K562 (cell line): ENCODE data around the gene STOM. TPM values are rescaled to one million over a fixed set of nuclear protein-coding genes. Genes with fewer than 3 reads are reported as not detected.
A peak's percentile ranks its signal among the peaks of the same experiment; 100 is the strongest.

Source experiments
- BRF1 ChIP-seq: IDR thresholded peaks from 3 replicates; pipeline ENCODE4 v1.6.1; 2011; ENCODE audit warnings: borderline replicate concordance, mild to moderate bottlenecking; ENCODE audit not compliant: insufficient read length; ENCODE audit errors: extremely low read depth
- CCNT2 ChIP-seq: IDR thresholded peaks from 2 replicates; pipeline ENCODE4 v1.6.1; 2011; ENCODE audit warnings: borderline replicate concordance, low read depth, mild to moderate bottlenecking, moderate library complexity, mixed read lengths, low read length; ENCODE audit not compliant: insufficient read length; ENCODE audit errors: extremely low read depth
- CEBPG ChIP-seq, 3 experiments: fragments of 200-800 bp in 1 of 3; sonication (Bioruptor generic) in 1 of 3; sonication (generic) in 1 of 3; formaldehyde crosslinking in 1 of 3; IDR thresholded peaks in 2 of 3; conservative IDR thresholded peaks in 1 of 3; 2 replicates each; pipeline versions ENCODE4 v1.6.1 to v1.8.0; 2016 to 2022; ENCODE audit warnings: missing compliant biosample characterization in 2 of 3, missing genetic modification characterization in 2 of 3, mild to moderate bottlenecking in 1 of 3, missing genetic modification reagents in 1 of 3
- FOXP1 ChIP-seq: sonication (generic); formaldehyde crosslinking; IDR thresholded peaks from 2 replicates; pipeline ENCODE4 v1.8.0; 2022; ENCODE audit warnings: mild to moderate bottlenecking, missing genetic modification reagents
- HOXB6 ChIP-seq: fragments of 250-450 bp; sonication (Bioruptor Pico); IDR thresholded peaks from 2 replicates; pipeline ENCODE4 v1.5.1; 2022; ENCODE audit warnings: mild to moderate bottlenecking, borderline replicate concordance
- ILF3 ChIP-seq: fragments of 450-650 bp; IDR thresholded peaks from 2 replicates; pipeline ENCODE4 v1.6.1; 2018; ENCODE audit warnings: antibody characterized with exemption, mild to moderate bottlenecking, moderate library complexity, borderline replicate concordance
- KLF10 ChIP-seq: fragments of 250-450 bp; sonication (Bioruptor Pico); IDR thresholded peaks from 2 replicates; pipeline ENCODE4 v1.6.1; 2021; ENCODE audit warnings: matching md5 sums
- MED1 ChIP-seq: sonication (generic); formaldehyde crosslinking; IDR thresholded peaks from 2 replicates; pipeline ENCODE4 v1.8.1; 2023; ENCODE audit warnings: missing genetic modification reagents, borderline replicate concordance
- MEF2D ChIP-seq: conservative IDR thresholded peaks from 2 replicates; pipeline ENCODE4 v1.6.1; 2016; ENCODE audit warnings: low read depth, missing genetic modification characterization, missing compliant biosample characterization
- RCOR1 ChIP-seq, 2 experiments: IDR thresholded peaks; 2 replicates each; pipeline ENCODE4 v1.6.1; 2012; ENCODE audit warnings: low read depth in 2 of 2, low read length in 2 of 2, borderline replicate concordance in 1 of 2, improper control_type of control experiment in 1 of 2
- RHOXF2B ChIP-seq: fragments of 250-450 bp; sonication (Bioruptor Pico); conservative IDR thresholded peaks from 2 replicates; pipeline ENCODE4 v1.5.1; 2021
- SRSF1 ChIP-seq: fragments of 200-400 bp; formaldehyde crosslinking; IDR thresholded peaks from 2 replicates; pipeline ENCODE4 v1.6.1; 2017; ENCODE audit warnings: mild to moderate bottlenecking, low read depth, low read length, moderate library complexity
- U2AF1 ChIP-seq: fragments of 200-400 bp; formaldehyde crosslinking; optimal IDR thresholded peaks from 2 replicates; pipeline ENCODE3; 2017; ENCODE audit warnings: mild to moderate bottlenecking, low read depth, low read length, moderate library complexity
- ZBTB8A ChIP-seq: fragments of 450-650 bp; IDR thresholded peaks from 2 replicates; pipeline ENCODE4 v1.6.1; 2018; ENCODE audit warnings: mild to moderate bottlenecking, moderate library complexity; ENCODE audit not compliant: partially characterized antibody
- ZNF146 ChIP-seq: IDR thresholded peaks from one replicate; pipeline ENCODE4 v1.6.1; 2018; ENCODE audit warnings: missing compliant biosample characterization; ENCODE audit not compliant: unreplicated experiment
- ZNF263 ChIP-seq: sonication (generic); formaldehyde crosslinking; IDR thresholded peaks from 2 replicates; pipeline ENCODE4 v1.8.0; 2022; ENCODE audit warnings: mild to moderate bottlenecking, missing genetic modification reagents, borderline replicate concordance
- polyA plus RNA-seq, 8 experiments: library from polyadenylated mRNA; depleted of rRNA in 4 of 8; stranded (reverse) in 5 of 8; unstranded in 3 of 8; fragments of >200 nt; fragmentation: Nextera tagmentation in 2 of 8; fragmentation: Illumina TruSeq in 1 of 8; extraction: Ambion mirVana in 2 of 8; extraction: Trizol in 1 of 8; gene quantifications; 2 replicates each; pipeline versions ENCODE4 v1.2.1 to v1.2.3, GENCODE V29; 2011 to 2014; ENCODE audit warnings: inconsistent platforms in 1 of 8, missing spikeins in 1 of 8
- total RNA-seq, 7 experiments: library from RNA; depleted of rRNA in 6 of 7; stranded (reverse); fragments of >200 nt in 6 of 7; fragmentation: Illumina TruSeq in 2 of 7; extraction: Trizol in 2 of 7; gene quantifications; 2 replicates each; pipeline versions ENCODE4 v1.2.1 to v1.2.3, GENCODE V29; 2011 to 2021; ENCODE audit warnings: low replicate concordance in 1 of 7
- TF ChIP-seq, protein P1 (sequence below): fragments of 250-450 bp; sonication (Bioruptor Pico); IDR thresholded peaks from 2 replicates; pipeline ENCODE4 v1.5.0; 2020; ENCODE audit warnings: mild to moderate bottlenecking
- TF ChIP-seq, protein P2 (sequence below): fragments of 250-450 bp; sonication (Bioruptor Pico); IDR thresholded peaks from 2 replicates; pipeline ENCODE4 v1.8.0; 2022; ENCODE audit warnings: inconsistent platforms, mild to moderate bottlenecking, moderate library complexity, borderline replicate concordance
- TF ChIP-seq, protein P3 (sequence below): sonication (generic); formaldehyde crosslinking; IDR thresholded peaks from 2 replicates; pipeline ENCODE4 v1.4.0; 2020; ENCODE audit warnings: mild to moderate bottlenecking, missing genetic modification reagents
- TF ChIP-seq, protein P4 (sequence below): sonication (generic); formaldehyde crosslinking; IDR thresholded peaks from 2 replicates; pipeline ENCODE4 v1.8.0; 2022; ENCODE audit warnings: mild to moderate bottlenecking, missing genetic modification reagents, borderline replicate concordance

STOM gene
- total and polyA plus RNA-seq, 9 of the 15 experiments (the other 6 are each of a cell fraction or from before 2014, with no cell fraction given): 23.2 to 140 (median 43.9) TPM

DNA sequence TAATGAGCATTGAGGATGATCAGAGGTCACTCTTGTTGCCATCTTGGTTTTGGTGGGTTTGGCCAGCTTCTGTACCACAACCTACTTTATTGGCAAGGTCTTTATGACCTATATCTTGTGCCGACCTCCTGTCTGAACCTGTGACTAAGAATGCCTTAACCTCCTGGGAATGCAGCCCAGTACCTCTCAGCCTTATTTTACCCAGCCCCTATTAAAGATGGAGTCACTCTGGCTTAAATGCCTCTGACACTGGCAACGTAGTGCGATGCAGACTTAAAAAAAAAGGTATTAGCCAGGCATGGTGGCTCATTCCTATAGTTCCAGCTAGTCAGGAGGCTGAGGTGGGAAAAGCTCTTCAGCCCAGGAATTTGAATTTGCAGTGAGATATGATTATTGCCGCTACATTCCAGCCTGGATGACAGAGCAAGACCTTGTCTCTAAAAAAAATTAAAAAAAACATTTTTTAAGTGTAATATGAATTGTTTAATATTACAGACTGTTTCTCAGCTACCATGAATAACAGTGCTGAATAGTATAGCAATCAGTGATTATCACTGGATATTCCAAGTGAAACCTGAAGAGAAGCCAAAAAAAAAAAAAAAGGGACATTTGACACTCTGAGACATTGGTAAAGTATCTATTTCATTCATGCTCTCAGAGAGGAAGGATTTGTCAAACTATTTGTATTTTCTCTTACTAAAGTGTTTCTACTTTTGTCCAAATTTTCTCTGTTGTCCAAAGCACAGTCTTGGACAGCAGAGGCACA lies 18.3 kb upstream of the STOM start (continued):
- TF ChIP-seq, protein P1, sequence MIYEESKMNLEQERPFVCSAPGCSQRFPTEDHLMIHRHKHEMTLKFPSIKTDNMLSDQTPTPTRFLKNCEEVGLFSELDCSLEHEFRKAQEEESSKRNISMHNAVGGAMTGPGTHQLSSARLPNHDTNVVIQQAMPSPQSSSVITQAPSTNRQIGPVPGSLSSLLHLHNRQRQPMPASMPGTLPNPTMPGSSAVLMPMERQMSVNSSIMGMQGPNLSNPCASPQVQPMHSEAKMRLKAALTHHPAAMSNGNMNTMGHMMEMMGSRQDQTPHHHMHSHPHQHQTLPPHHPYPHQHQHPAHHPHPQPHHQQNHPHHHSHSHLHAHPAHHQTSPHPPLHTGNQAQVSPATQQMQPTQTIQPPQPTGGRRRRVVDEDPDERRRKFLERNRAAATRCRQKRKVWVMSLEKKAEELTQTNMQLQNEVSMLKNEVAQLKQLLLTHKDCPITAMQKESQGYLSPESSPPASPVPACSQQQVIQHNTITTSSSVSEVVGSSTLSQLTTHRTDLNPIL (CRISPR knock-in tag): no peak
- no peak for TF ChIP-seq CCNT2
- no peak for TF ChIP-seq ZBTB8A
- TF ChIP-seq, protein P2, sequence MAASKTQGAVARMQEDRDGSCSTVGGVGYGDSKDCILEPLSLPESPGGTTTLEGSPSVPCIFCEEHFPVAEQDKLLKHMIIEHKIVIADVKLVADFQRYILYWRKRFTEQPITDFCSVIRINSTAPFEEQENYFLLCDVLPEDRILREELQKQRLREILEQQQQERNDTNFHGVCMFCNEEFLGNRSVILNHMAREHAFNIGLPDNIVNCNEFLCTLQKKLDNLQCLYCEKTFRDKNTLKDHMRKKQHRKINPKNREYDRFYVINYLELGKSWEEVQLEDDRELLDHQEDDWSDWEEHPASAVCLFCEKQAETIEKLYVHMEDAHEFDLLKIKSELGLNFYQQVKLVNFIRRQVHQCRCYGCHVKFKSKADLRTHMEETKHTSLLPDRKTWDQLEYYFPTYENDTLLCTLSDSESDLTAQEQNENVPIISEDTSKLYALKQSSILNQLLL (CRISPR knock-in tag): no peak
- TF ChIP-seq ZNF263 (CRISPR knock-in tag): no peak
- no peak for TF ChIP-seq U2AF1
- TF ChIP-seq HOXB6 (CRISPR knock-in tag): no peak
- no peak for TF ChIP-seq KLF10 (CRISPR knock-in tag)
- no peak for TF ChIP-seq FOXP1 (CRISPR knock-in tag)
- TF ChIP-seq, protein P3, sequence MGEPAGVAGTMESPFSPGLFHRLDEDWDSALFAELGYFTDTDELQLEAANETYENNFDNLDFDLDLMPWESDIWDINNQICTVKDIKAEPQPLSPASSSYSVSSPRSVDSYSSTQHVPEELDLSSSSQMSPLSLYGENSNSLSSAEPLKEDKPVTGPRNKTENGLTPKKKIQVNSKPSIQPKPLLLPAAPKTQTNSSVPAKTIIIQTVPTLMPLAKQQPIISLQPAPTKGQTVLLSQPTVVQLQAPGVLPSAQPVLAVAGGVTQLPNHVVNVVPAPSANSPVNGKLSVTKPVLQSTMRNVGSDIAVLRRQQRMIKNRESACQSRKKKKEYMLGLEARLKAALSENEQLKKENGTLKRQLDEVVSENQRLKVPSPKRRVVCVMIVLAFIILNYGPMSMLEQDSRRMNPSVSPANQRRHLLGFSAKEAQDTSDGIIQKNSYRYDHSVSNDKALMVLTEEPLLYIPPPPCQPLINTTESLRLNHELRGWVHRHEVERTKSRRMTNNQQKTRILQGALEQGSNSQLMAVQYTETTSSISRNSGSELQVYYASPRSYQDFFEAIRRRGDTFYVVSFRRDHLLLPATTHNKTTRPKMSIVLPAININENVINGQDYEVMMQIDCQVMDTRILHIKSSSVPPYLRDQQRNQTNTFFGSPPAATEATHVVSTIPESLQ (CRISPR knock-in tag): no peak
- no peak for TF ChIP-seq CEBPG (CRISPR knock-in tag; IDR thresholded peaks at IDR 0.05)
- no peak for TF ChIP-seq CEBPG (tag; conservative IDR thresholded peaks at IDR 0.05 in 1 of 2, IDR thresholded peaks at IDR 0.05 in 1 of 2)
- TF ChIP-seq BRF1: no peak
- peak; percentile 77 for TF ChIP-seq MEF2D (tag)
- TF ChIP-seq ZNF146: no peak
- TF ChIP-seq, protein P4, sequence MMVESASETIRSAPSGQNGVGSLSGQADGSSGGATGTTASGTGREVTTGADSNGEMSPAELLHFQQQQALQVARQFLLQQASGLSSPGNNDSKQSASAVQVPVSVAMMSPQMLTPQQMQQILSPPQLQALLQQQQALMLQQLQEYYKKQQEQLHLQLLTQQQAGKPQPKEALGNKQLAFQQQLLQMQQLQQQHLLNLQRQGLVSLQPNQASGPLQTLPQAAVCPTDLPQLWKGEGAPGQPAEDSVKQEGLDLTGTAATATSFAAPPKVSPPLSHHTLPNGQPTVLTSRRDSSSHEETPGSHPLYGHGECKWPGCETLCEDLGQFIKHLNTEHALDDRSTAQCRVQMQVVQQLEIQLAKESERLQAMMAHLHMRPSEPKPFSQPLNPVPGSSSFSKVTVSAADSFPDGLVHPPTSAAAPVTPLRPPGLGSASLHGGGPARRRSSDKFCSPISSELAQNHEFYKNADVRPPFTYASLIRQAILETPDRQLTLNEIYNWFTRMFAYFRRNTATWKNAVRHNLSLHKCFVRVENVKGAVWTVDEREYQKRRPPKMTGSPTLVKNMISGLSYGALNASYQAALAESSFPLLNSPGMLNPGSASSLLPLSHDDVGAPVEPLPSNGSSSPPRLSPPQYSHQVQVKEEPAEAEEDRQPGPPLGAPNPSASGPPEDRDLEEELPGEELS: no peak
- TF ChIP-seq SRSF1: no peak
- no peak for TF ChIP-seq RHOXF2B
- TF ChIP-seq MED1: no peak
- no peak for TF ChIP-seq ILF3
- no peak for TF ChIP-seq RCOR1 (IDR thresholded peaks at IDR 0.05; ENCODE audit: borderline replicate concordance in 1 of 2, low read depth in 2 of 2, low read length in 2 of 2)
